ENCODE results near the gene HOXB9. TPM values are rescaled to one million over a fixed set of nuclear protein-coding genes. Genes with fewer than 3 reads are reported as not detected.

Gene HOXB9
- total RNA-seq, 1 donor from 2014 or later = 0.11 TPM

GRCh38 chr17:48616717-48617470 lies 9.3 kb downstream of the HOXB9 start:
- no peak for TF ChIP-seq EZH2 (IDR thresholded peaks at IDR 0.05; ENCODE audit: insufficient read depth, low read length)
- TF ChIP-seq CTCF (IDR thresholded peaks at IDR 0.05; ENCODE audit: insufficient read depth, low read depth, low read length) = no peak
- H3K27ac Mint-ChIP-seq (ENCODE audit: unreplicated experiment) = peak overlapping the region; percentile 34
- Histone ChIP-seq H3K36me3 (ENCODE audit: insufficient read depth, low read length) (no peaks in the 10 kb centered on the region), H3K9me3 (ENCODE audit: insufficient read depth, low read depth, low read length) (peaks cover 6% of the 10 kb centered on the region), H3K27me3 (ENCODE audit: insufficient read depth, low read length) (peaks cover 88% of the 10 kb centered on the region), H3K4me3 (ENCODE audit: insufficient read depth, low read depth, low read length) (no peak overlapping the region), H4K20me1 (ENCODE audit: insufficient read depth, low read length) (peaks cover 35% of the 10 kb centered on the region), H3K4me1 (ENCODE audit: insufficient read depth, low read length) (peaks cover 2% of the 10 kb centered on the region), H3K79me2 (ENCODE audit: insufficient read depth, low read length) (no peaks in the 10 kb centered on the region), H3K27ac (ENCODE audit: low read depth, low read length) (no peak overlapping the region), H3K9ac (ENCODE audit: low read length) (no peak overlapping the region), H2AFZ (ENCODE audit: low read depth, low read length) (no peak overlapping the region), H3K4me2 (ENCODE audit: low read length) (no peak overlapping the region)
- peaks cover 4% of the 10 kb centered on the region for H3K36me3 Mint-ChIP-seq (ENCODE audit: low read depth, unreplicated experiment)
- peaks cover 86% of the 10 kb centered on the region for H3K27me3 Mint-ChIP-seq (ENCODE audit: low read depth, unreplicated experiment)
- H3K9me3 Mint-ChIP-seq (ENCODE audit: unreplicated experiment) = peaks cover 26% of the 10 kb centered on the region
- DNase-seq (ENCODE audit: low read depth) (no peak), FAIRE-seq (no peak)
- peaks cover 2% of the 10 kb centered on the region for H3K4me1 Mint-ChIP-seq (ENCODE audit: low read depth, unreplicated experiment)
- H3K4me3 Mint-ChIP-seq (ENCODE audit: unreplicated experiment) = no peak overlapping the region

- Histone ChIP-seq H3K27ac (ENCODE audit: low read depth, low read length) (no peak overlapping the region), H4K20me1 (ENCODE audit: insufficient read depth, low read length) (peaks cover 32% of the 10 kb centered on the region), H3K9me3 (ENCODE audit: insufficient read depth, low read depth, low read length) (peaks cover 2% of the 10 kb centered on the region), H3K36me3 (ENCODE audit: insufficient read depth, low read length) (no peaks in the 10 kb centered on the region), H3K79me2 (ENCODE audit: insufficient read depth, low read length) (no peaks in the 10 kb centered on the region), H3K27me3 (ENCODE audit: insufficient read depth, low read length) (peaks cover 87% of the 10 kb centered on the region), H3K4me2 (ENCODE audit: low read length) (no peak overlapping the region), H3K9ac (ENCODE audit: low read length) (no peak overlapping the region), H3K4me3 (ENCODE audit: insufficient read depth, low read depth, low read length) (no peak overlapping the region), H3K4me1 (ENCODE audit: insufficient read depth, low read length) (peaks cover 2% of the 10 kb centered on the region), H2AFZ (ENCODE audit: low read depth, low read length) (no peak overlapping the region)
- FAIRE-seq = no peak
- Mint-ChIP-seq H3K27me3 (ENCODE audit: low read depth, unreplicated experiment) (peaks cover 86% of the 10 kb centered on the region), H3K9me3 (ENCODE audit: unreplicated experiment) (peaks cover 22% of the 10 kb centered on the region), H3K27ac (ENCODE audit: unreplicated experiment) (peak overlapping the region; percentile 12), H3K36me3 (ENCODE audit: low read depth, unreplicated experiment) (peaks cover under 1% of the 10 kb centered on the region), H3K4me1 (ENCODE audit: low read depth, unreplicated experiment) (peaks cover 2% of the 10 kb centered on the region), H3K4me3 (ENCODE audit: unreplicated experiment) (no peak overlapping the region)
- DNase-seq (ENCODE audit: low read depth) = no peak
- TF ChIP-seq EZH2 (IDR thresholded peaks at IDR 0.05; ENCODE audit: insufficient read depth, low read length) (no peak), CTCF (IDR thresholded peaks at IDR 0.05; ENCODE audit: insufficient read depth, low read depth, low read length) (no peak)
Observed at GRCh38 chr17:48615963-48616716, 10.0 kb downstream of the HOXB9 start.

Data from astrocyte (in vitro differentiated cells and primary cell).